NT2/D1 (cell line): ENCODE data around the gene TDRD9.

Experiments
- DNase-seq: peaks from one replicate; pipeline ENCODE4 v3.0.0-alpha.2; 2011; ENCODE audit warnings: low read depth, low spot score
- H3K27me3 ChIP-seq: 2 replicates; pipeline ENCODE4 v1.6.0; 2011; ENCODE audit warnings: mild to moderate bottlenecking; ENCODE audit not compliant: insufficient read length, insufficient read depth
- H3K36me3 ChIP-seq: 2 replicates; pipeline ENCODE4 v1.6.1; 2011; ENCODE audit warnings: mild to moderate bottlenecking, low read length, mixed read lengths; ENCODE audit not compliant: insufficient read depth, insufficient read length
- H3K4me1 ChIP-seq: 2 replicates; pipeline ENCODE4 v1.5.1; 2011; ENCODE audit not compliant: insufficient read depth, insufficient read length
- H3K4me3 ChIP-seq: 2 replicates; pipeline ENCODE4 v1.5.1; 2011; ENCODE audit warnings: low read depth; ENCODE audit not compliant: insufficient read length
- H3K9ac ChIP-seq: 2 replicates; pipeline ENCODE4 v1.6.0; 2011; ENCODE audit warnings: low read depth; ENCODE audit not compliant: insufficient read length
- H3K9me3 ChIP-seq: 2 replicates; pipeline ENCODE4 v1.5.1; 2011; ENCODE audit warnings: mild to moderate bottlenecking, low read length; ENCODE audit not compliant: insufficient read depth
- SUZ12 ChIP-seq: IDR thresholded peaks from 2 replicates; pipeline ENCODE4 v1.6.1; 2011; ENCODE audit not compliant: insufficient read length, insufficient read depth; ENCODE audit errors: extremely low read depth
- YY1 ChIP-seq: IDR thresholded peaks from 2 replicates; pipeline ENCODE4 v1.6.1; 2011; ENCODE audit not compliant: insufficient read length, insufficient read depth
- ZNF274 ChIP-seq: IDR thresholded peaks from 2 replicates; pipeline ENCODE4 v1.6.1; 2011; ENCODE audit warnings: mild to moderate bottlenecking, low read depth, low read length

TDRD9 gene

DNA sequence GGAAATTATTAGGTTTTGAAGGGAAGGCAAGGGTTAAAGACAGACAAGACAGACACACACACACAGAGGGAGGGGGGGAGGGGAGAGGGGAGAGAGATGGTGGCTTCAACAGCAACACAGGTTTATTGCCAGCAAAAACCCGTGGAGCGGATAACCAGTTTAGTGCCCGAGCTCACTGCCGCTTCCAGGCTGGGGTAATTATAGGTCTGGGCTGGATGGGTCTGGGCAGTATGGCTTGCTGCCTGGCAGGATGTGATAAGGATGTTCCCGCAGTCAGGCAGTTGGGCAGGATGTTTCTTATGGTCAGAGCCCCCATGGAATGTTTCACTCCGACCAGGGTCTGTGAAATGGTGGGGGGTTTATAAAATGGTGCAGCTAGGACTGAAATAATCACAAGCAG lies 4.4 kb upstream of the TDRD9 start:
- Histone ChIP-seq H3K27me3 (no peaks in the 10 kb centered on the region), H3K4me1 (no peaks in the 10 kb centered on the region), H3K9me3 (no peaks in the 10 kb centered on the region), H3K9ac (no peak overlapping the region), H3K4me3 (no peak overlapping the region), H3K36me3 (peaks cover 3% of the 10 kb centered on the region)
- no peak for DNase-seq
- no peak for TF ChIP-seq SUZ12
- no peak for TF ChIP-seq ZNF274
- no peak for TF ChIP-seq YY1

DNA sequence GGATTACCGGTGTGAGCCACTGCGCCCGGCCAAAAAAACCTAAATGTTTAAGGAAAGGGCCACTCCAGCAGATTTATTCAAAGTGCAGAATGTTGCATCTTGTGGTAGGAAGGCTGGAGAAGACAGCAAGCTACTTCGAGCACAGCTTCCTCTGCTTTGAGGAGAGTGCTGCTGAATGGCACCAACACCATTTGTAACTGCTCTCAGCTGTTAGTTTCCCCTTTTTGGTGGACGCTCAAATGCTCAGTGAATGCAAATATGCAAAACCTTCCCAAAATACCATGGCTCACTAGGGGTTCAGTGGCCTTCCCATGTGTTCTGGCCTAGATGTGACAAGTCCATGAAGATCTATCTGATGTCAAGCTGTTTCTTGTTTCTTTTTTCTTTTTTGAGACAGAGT lies 2.9 kb upstream of the TDRD9 start:
- Histone ChIP-seq H3K36me3 (no peaks in the 10 kb centered on the region), H3K4me1 (no peaks in the 10 kb centered on the region), H3K4me3 (no peak overlapping the region), H3K27me3 (no peaks in the 10 kb centered on the region), H3K9me3 (no peaks in the 10 kb centered on the region), H3K9ac (no peak overlapping the region)
- TF ChIP-seq SUZ12: no peak
- no peak for TF ChIP-seq ZNF274
- DNase-seq: no peak

DNA sequence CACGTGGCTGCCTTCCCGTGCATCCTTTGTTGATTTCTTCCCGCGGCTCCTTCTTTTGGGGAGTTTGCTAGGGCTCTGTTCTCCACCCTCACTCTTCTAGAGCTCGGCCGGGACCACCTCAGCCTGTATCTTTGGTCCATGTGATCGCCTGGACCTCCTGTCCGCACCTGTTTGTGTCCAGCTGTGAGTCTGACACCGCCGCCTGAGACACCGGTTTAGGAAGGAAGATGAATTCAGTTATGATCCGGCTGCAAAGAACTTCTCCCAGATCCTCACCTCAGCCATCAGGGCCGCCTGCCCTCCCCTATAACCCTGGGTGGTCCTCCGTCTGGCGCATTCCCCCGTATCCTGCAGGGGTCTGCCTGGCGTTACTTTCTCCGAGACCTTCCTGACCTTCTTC lies 690 bp upstream of the TDRD9 start:
- H3K9ac ChIP-seq: no peak overlapping the region
- TF ChIP-seq ZNF274 (no peak), YY1 (no peak), SUZ12 (no peak)
- H3K4me1 ChIP-seq: no peaks in the 10 kb centered on the region
- H3K4me3 ChIP-seq: no peak overlapping the region
- H3K27me3 ChIP-seq: no peaks in the 10 kb centered on the region
- H3K36me3 ChIP-seq: no peaks in the 10 kb centered on the region
- no peak for DNase-seq
- H3K9me3 ChIP-seq: no peaks in the 10 kb centered on the region

DNA sequence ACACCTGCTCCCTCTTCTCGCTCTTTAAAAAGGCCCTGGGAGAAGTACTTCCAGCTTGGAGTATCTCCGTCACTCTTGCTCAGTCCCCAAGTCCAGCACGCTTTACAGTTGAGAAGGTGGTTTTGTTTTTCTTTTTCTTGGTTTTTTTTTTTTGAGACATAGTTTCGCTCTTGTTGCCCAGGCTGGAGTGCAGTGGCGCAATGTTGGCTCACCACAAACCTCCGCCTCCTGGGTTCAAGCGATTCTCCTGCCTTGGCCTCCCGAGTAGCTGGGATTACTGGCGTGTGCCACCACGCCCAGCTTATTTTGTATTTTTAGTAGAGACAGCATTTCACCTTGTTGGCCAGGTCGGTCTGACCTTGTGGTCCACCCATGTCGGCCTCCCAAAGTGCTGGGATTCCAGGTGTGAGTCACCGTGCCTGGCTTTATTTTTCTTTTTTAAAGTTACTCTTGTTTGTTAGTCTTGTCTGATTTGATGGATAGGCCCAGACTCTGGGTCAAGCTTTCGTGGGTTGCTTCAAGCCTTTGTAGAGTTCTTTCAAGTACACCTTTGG lies 1.9 kb downstream of the TDRD9 start:
- H3K9ac ChIP-seq: no peak overlapping the region
- no peaks in the 10 kb centered on the region for H3K9me3 ChIP-seq
- no peak for DNase-seq
- H3K4me1 ChIP-seq: no peaks in the 10 kb centered on the region
- TF ChIP-seq SUZ12 (no peak), YY1 (no peak)
- H3K27me3 ChIP-seq: no peaks in the 10 kb centered on the region
- H3K36me3 ChIP-seq: no peaks in the 10 kb centered on the region
- H3K4me3 ChIP-seq: no peak overlapping the region

DNA sequence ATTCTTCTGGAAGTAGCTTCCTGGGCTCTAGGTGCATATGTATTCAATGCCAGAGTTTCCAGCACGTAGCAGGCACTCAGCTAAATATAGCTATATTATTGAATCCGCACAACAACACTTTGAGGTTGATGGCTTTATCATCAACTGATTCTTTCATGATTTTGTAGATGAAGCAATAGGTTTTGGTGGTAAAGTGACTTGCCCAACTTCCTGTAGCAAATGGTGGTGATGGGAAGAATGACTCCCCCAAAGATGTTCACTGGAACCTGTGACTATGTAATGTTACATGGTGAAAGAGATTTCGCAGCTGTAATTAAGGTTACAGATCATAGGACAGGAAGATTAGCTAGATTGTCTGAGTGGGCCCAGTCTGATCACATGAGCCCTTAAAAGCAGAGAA lies 3.2 kb downstream of the TDRD9 start:
- DNase-seq: no peak
- Histone ChIP-seq H3K4me1 (no peaks in the 10 kb centered on the region), H3K9ac (no peak overlapping the region), H3K4me3 (no peak overlapping the region), H3K36me3 (no peaks in the 10 kb centered on the region), H3K9me3 (no peaks in the 10 kb centered on the region), H3K27me3 (no peaks in the 10 kb centered on the region)
- TF ChIP-seq ZNF274 (no peak), YY1 (no peak), SUZ12 (no peak)

DNA sequence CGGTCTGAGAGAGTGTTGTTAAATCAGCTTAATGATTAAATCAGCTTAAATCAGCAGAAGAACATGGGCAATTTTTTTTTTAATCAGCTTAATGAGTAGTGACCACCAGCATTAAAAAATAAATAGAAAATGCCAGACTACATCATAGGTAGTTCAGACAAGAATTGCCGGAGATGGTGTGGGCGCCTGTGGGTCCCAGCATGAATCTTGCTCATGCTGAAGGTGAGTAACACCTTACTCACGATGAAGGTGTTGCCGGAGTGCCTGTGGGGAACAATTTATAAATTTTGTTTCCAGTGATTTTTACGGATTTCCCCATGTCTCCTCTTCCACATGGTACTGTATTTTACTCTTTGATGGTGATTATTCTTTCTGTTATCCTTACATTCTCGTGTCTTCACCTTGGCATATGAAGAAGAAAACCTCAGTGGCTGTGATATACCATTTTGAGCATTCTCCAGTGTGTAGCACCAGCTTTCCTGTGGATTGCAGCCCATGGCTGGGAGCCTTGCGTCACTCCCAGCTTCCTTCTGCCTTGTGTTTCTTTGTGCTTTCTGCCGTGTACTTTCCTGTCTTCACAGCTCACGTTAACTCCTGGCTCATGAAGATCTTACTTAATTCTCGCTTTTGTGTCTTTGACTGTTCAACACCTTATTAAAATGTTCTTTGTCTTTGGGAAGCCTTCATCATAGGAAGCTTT lies 4.7 kb downstream of the TDRD9 start:
- Histone ChIP-seq H3K9me3 (no peaks in the 10 kb centered on the region), H3K4me3 (no peak overlapping the region), H3K36me3 (no peaks in the 10 kb centered on the region), H3K4me1 (no peaks in the 10 kb centered on the region), H3K27me3 (no peaks in the 10 kb centered on the region), H3K9ac (no peak overlapping the region)
- DNase-seq: no peak
- TF ChIP-seq SUZ12 (no peak), ZNF274 (no peak), YY1 (no peak)

DNA sequence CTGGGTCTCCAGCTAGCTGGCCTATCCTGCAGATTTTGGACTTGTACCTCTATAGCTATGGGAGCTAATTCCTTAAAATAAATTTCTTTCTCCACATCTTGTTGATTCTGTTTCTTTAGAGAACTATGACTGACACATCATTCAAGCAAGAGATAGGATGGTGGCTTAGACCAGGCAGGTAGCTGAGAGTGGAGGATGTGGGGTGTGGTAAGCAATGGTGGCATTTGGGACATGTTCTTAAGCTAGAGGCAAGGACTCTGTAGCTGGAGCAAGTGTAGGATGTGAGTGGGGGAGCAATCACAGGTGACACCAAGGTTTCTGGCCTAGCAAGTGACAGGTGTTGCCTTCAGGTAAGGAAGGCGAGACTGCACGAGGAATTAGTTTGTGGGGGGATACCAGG lies 6.8 kb downstream of the TDRD9 start:
- H3K27me3 ChIP-seq: no peaks in the 10 kb centered on the region
- TF ChIP-seq SUZ12 (no peak), ZNF274 (no peak), YY1 (no peak)
- H3K4me1 ChIP-seq: no peaks in the 10 kb centered on the region
- no peak for DNase-seq
- H3K9me3 ChIP-seq: no peaks in the 10 kb centered on the region
- no peak overlapping the region for H3K9ac ChIP-seq
- no peak overlapping the region for H3K4me3 ChIP-seq
- no peaks in the 10 kb centered on the region for H3K36me3 ChIP-seq
